ENCODE measurements around the gene MYO18B.

DNA sequence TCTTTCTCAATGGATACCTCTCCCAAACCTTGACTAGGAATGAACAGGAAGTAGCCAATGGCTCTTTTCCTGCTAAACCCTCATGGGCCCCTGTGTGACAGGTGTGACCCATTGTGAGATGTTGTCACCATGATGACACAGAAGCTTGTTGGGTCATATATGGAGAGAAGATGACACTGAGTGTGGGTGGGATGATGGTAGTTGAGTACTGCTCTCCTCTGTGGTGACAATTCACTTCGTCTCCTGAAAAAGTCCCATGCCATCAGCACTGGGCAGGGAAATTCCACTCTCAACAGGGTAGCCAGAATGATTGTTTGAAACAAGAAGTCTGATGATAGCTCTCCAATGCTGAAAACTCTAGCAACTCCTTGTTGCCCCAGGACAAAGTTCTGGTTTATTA, 333.3 kb downstream of the MYO18B start:
- TF ChIP-seq POLR2A (IDR thresholded peaks at IDR 0.05; ENCODE audit: low read depth, low read length) (no peak), CTCF (IDR thresholded peaks at IDR 0.05; ENCODE audit: extremely low read depth in 1 of 2, insufficient read depth in 1 of 2, low read depth in 1 of 2, low read length in 2 of 2) (no peak), POLR2AphosphoS5 (IDR thresholded peaks at IDR 0.05; ENCODE audit: insufficient read depth, low read depth, low read length) (no peak), EZH2 (IDR thresholded peaks at IDR 0.05; ENCODE audit: borderline replicate concordance, low read depth, low read length, severe bottlenecking) (no peak), JUN (IDR thresholded peaks at IDR 0.05; ENCODE audit: borderline replicate concordance, insufficient read depth, insufficient read length, low read depth) (no peak)
- TF ChIP-seq, protein P1, sequence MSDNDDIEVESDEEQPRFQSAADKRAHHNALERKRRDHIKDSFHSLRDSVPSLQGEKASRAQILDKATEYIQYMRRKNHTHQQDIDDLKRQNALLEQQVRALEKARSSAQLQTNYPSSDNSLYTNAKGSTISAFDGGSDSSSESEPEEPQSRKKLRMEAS (IDR thresholded peaks at IDR 0.05; ENCODE audit: insufficient read depth, insufficient read length), result no peak

Data from endothelial cell of umbilical vein (primary cell).